ENCODE results near the gene GNA15.

GRCh38 chr19:3171894-3172672 lies 36.2 kb downstream of the GNA15 start:
- TF ChIP-seq CTCF (IDR thresholded peaks at IDR 0.05) (no peak), POLR2A (IDR thresholded peaks at IDR 0.05) (no peak), EP300 (IDR thresholded peaks at IDR 0.05) (no peak)
